Fibroblast of peridontal ligament (primary cell): ENCODE results near the gene PORCN.

Experiments used
- DNase-seq: peaks from one replicate; pipeline ENCODE4 v3.0.0-alpha.2; 2010; ENCODE audit errors: extremely low read depth

Gene PORCN

DNA sequence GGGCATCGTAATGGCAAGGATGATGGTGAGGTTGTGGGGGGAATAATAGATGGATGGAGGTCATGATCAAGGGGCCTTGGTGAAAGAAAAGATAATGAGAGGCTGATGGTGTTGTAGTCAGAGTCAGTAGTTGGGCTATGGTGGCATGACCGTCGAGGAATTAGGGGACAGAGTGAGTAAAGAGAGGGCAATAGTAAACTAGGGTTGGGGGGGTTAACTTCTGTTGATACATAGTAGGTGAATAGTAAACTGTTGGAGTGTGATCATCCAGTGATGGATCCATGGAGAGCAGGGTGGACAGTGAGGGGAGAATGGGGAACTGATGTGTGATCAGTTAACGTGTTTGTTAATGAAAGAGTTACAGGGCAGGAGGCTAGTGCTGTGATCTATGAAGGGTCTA lies 31.9 kb upstream of the PORCN start:
- no peak for DNase-seq

- no peak for DNase-seq
Measured at GRCh38 chrX:48477960-48478755, 30.6 kb upstream of the PORCN start.

DNA sequence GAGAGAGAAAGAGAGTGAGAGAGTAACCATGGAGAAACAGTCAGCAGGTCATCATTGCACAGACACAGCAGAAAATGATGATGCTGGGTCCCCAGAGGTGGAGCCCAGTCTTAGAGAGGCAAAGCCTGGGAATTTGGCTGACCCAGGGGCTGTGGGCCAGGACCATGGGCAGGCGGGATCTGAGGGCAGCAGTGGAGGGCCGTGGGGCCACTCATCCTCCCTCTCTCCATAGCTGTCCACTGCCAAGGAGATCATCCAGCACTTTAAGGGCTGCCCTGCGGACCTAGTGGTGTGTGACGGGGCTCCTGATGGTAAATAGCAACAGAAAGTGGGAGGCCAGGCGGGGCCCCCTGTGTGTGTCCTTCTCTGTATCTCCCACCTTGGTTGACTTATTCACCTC lies 30.0 kb upstream of the PORCN start:
- DNase-seq = no peak

GRCh38 chrX:48480142-48480541 lies 28.6 kb upstream of the PORCN start:
- no peak for DNase-seq

DNA sequence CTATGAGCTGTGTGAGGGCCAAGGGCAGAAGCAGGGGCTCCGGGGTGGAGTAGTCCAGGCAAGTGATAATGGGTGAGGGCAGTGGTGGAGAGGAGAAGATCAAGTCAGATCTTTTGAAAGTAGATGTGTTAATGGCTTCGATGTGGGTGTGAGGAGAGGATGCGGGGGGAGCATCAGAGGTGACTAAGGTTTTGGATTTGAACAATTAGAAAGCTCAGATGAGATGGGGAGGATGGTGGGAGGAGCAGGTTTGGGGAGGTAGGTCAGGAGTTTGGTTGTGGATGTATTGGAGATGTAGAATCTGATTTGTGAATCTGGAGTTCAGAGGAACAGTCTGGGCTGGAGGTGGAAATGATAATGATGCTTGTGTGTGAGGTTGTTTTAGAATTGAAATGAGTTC lies 28.2 kb upstream of the PORCN start:
- DNase-seq = no peak

GRCh38 chrX:48482526-48482925 lies 26.3 kb upstream of the PORCN start:
- DNase-seq = no peak

DNA sequence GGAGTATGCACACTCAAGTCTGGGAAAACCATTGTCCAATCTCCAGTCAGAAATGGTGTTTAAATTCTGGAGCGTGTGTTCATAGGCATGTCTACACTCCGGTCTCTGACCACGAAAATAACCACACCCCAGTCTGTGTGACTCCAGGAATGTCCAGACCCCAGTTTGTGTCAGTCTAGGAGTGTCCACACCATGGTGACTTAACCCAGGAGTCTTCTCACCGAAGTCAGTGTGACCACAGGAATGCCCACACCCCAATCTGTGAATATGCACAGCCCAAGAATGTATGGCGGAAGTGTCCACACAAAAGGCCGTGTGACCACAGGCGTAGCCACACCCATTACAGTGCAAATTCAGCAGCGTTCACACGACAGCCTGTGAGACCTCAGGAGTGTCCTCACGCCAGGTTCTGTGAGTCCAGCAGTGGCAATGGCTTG lies 21.4 kb upstream of the PORCN start:
- peak; percentile 80 for DNase-seq

- DNase-seq = no peak
Measured at GRCh38 chrX:48488034-48488433, 20.8 kb upstream of the PORCN start.

- DNase-seq = no peak
Measured at GRCh38 chrX:48489296-48489695, 19.5 kb upstream of the PORCN start.

GRCh38 chrX:48489892-48490291 lies 18.9 kb upstream of the PORCN start:
- no peak for DNase-seq

DNA sequence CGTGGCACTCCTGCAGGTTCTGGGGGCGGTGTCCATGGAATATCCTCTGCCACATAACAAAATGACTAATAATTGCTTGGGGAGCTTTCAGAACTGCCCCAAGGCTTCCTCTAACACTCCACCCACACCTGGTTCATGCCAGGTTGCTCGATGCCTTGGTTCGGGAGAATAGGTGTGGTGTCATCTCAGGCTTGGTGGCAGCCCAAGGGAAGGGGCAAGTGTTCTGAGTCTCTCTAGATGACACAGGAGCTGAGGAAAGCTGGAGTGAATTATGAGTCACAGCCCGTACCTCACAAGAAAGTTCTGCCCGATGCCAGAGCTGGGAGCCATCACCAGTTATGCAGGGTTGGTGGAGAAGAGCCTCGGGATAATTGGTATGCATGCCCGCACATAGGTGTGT lies 18.1 kb upstream of the PORCN start:
- no peak for DNase-seq

- no peak for DNase-seq
Measured at GRCh38 chrX:48491809-48492208, 17.0 kb upstream of the PORCN start.

DNA sequence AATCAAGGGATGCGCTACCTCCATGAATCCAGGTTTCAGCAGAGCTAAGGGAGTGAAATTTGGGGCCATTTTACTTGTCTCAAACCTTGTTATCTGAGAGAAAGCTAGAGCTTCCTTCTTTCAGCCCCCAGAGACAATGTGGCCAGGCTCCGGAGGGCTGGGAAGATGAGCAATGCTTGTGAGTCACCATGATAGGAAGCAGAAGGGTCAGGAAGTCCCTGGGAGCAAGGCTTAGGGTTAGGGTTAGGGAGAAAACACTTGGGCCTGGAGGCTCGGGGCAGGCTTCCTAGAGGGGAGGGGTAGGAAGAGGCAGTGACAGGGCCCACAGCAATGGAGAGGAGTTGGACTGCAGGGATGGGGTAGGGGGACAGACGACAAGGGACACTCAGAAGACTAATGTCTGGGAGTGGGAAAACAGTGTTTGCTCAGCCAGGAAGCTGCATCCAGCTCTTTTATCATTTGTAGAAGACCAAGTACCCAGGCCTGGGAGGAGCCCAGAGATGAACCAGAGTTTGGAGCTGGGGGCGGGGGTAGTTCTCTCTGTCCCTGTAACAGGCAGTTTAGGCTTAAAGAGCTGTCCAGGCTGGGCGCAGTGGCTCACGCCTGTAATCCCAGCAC lies 16.4 kb upstream of the PORCN start:
- peak; percentile 30 for DNase-seq

DNA sequence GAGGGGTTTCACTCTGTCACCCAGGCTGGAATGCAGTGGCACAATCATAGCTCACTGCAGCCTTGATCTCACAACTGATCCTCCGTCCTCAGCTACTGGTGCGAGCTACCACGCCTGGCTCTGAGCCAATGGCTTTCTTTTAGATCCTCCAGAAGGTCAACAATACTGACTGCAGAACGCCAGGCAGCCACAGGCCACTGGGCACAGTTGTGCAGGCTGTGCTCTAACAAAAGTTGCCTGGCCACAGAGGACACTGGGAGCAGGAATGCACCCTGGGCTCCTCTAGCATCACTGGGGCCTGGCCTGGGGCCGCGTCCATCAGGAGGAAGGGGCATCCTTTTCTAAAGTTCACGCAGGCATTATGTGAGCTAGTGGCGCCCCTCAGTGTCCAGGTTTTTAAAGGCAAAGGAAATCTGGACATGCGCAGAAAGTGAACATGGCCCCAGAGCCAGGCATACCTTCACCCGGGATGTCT lies 14.9 kb upstream of the PORCN start:
- peak; percentile 43 for DNase-seq

DNA sequence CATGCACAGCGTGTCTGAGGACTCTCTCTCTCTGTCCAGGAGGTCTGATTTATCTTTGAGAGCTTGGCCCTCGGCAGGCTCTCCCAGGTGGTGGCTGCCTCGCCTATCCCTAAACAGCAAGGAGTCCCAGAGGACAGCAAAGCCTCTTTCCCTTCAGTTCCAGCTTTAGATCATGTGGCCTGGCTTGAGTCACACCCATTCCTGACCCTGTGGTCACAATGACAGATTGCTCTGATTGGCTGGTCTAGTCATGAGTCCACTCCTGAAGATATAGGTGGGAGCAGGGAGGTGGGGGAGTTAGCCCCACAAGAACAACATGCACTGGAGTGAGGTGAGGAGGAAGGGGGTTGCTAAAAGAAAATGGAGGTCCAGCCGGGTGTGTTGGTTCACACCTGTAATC lies 12.1 kb upstream of the PORCN start:
- DNase-seq = peak; percentile 8

DNA sequence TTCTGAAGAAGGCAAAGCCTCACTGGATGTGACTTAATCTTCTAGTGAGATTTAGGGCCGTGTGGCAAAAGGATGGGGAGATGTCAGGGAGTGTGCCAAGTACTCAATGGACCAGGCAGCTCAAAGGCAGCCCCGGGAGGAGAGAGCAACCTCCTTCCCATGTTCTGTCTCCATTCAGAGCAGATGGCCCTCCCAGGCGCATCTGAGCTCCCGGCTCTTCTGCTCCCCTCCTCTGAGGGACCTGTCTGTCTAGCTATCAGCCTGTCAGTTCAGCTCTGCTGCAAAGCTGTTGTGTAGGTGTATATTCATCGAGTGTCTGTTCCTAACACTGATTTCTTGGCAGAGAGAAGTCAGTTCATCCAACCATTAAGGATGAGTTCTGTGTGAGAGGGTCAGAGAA lies 10.9 kb upstream of the PORCN start:
- peak; percentile 3 for DNase-seq

GRCh38 chrX:48498374-48498809 lies 10.4 kb upstream of the PORCN start:
- peak; percentile 56 for DNase-seq

DNA sequence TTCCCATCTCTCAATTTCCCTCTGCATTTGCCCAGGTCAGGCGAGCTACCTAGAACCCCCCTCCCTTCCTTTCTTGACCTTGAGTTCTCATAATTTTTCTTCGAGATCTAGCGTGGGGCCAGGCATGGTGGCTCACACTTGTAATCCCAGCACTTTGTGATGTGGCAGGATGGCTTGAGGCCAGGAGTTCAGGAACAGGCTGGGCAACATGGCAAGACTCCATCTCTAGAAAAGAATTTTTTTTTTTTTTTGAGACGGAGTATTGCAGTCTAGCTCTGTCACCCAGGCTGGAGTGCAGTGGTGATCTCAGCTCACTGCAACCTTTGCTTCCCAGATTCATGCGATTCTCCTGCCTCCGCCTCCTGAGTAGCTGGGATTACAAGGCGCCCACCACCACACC lies 4.5 kb upstream of the PORCN start:
- no peak for DNase-seq

- DNase-seq = no peak
Measured at GRCh38 chrX:48505481-48505880, 3.3 kb upstream of the PORCN start.

DNA sequence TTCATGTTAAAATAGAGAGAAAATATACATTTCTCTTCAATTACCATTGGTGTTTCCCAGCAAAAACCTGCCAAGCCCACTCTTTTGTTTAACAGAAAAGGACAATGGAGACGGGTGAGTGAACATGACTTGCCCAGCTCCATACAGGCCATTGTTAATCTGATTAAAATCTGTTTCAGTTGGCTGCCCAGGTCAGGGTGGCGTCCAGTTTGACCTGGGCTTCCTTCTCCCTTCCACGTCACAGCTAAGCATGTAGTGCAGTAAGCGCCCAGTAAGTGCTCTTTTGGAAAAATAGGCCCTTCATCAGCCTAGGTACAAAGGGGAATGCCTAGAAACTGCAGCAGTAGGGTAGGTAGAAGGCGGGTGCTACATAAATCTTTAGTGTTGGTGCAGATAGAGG lies 1.5 kb upstream of the PORCN start:
- no peak for DNase-seq

DNA sequence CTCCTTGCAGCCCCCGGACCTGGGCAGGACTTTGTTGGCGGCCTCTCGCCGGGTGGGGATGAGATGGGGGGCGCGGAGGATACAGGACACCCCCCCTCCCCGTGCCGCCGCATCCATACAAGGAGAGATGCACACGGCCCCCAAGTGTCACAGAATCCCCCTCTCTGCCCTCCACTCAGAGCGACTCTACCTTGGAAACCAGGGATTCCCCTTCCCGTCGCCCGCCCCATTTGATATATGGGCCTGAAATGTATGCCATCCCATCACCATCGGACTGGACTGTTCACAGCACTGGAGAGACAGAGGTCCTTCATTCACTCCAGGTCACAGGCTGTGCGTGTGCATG lies 426 bp downstream of the PORCN start:
- DNase-seq = no peak

- no peak for DNase-seq
Measured at GRCh38 chrX:48509619-48510018, 827 bp downstream of the PORCN start.

DNA sequence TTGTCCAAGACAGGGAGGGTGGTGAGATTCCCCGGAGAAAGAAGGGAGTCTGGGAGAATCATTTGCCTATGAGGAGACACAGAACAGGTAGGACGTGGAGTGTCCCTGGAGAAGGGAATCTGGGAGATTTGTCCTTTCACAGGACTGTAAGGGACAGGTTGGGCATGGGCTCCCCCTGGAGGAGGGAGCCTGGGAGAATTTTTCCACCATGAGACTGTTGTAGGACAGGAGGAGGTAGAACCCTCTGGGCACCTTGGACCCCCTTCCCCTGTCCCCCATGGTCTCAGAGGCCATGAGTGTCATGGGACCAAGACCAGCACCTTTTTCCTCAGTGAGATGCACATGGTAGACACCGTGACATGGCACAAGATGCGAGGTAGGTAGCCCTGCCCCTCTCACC lies 2.8 kb downstream of the PORCN start:
- DNase-seq = no peak
